ENCODE data around the gene C1QTNF2. TPM values are rescaled to one million over a fixed set of nuclear protein-coding genes. Genes with fewer than 3 reads are reported as not detected.
A peak's percentile ranks its signal among the peaks of the same experiment; 100 is the strongest.

Gene C1QTNF2
- total and polyA plus RNA-seq, 2 donors from 2014 or later = 1.4 to 2.8 TPM

- peak overlapping the region; percentile 61 to 72 (median 68) for H3K4me3 ChIP-seq (ENCODE audit: low read length in 3 of 3)
- peak overlapping the region; percentile 10 to 15 for H3K27ac ChIP-seq (ENCODE audit: low read depth in 2 of 2, low read length in 2 of 2)
- H3K9me3 ChIP-seq (ENCODE audit: control insufficient read depth in 2 of 3, insufficient read depth in 1 of 3, low read length in 3 of 3) = no peaks in the 10 kb centered on the region
- peak overlapping the region in 2 of 3 donors; percentile 34 to 41 for H3K9ac ChIP-seq (ENCODE audit: low read length in 3 of 3)
- H3K36me3 ChIP-seq (ENCODE audit: control insufficient read depth in 2 of 3, insufficient read depth in 3 of 3, low read length in 3 of 3) = no peaks in the 10 kb centered on the region
- no peaks in the 10 kb centered on the region for H3K27me3 ChIP-seq (ENCODE audit: control insufficient read depth, insufficient read depth, low read length)
- TF ChIP-seq CTCF (IDR thresholded peaks at IDR 0.05; ENCODE audit: borderline replicate concordance, extremely low read depth, insufficient read depth) = no peak
- FAIRE-seq (no peak), DNase-seq (peak in 2 of 5 donors; percentile 38 to 80)
- peaks cover 0 to 2% (median 0%) of the 10 kb centered on the region in 3 donors for H3K4me1 ChIP-seq (ENCODE audit: control insufficient read depth in 2 of 3, insufficient read depth in 2 of 3, low read depth in 1 of 3, low read length in 3 of 3)
- intact Hi-C loops (cut with DNase I) = no loop called here
Measured at GRCh38 chr5:160311491-160312133, 58.8 kb downstream of the C1QTNF2 start.

DNA sequence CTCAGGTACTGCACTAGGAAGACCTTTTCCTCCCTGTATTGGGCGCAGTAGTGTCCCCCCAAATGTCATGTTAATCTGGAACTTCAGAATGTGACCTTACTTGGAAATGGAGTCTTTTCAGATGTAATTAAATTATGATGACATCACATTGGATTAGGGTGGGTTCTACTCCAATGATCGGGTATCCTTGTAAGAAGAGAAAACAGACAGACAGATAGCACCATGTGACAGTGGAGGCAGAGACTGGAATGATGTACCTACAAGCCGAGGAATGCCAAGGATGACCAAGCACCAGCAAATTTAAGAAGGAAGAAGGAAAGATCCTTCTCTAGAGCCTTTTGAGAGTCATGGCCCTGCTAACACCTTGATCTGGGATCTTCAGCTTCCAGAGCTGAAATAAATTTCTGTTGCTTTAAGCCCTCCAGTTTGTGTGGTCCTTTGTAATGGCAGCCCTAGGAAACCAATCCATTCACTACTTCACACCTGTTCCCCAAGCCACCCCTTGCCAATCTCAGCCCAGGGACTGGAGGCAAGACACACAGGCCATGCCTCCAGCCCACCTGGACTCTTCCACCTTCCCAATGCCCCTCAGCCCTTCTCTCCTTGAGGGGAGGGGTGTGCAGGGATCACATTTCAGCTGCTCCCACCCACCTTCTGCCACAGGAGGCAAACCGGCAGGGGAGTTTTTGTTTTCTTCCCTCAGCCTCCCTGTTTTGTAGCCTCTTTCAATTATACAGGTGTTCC lies 59.7 kb downstream of the C1QTNF2 start:
- no peak for FAIRE-seq
- H3K9ac ChIP-seq (ENCODE audit: low read length in 3 of 3) = no peak overlapping the region
- peaks cover 0 to 2% (median 0%) of the 10 kb centered on the region in 3 donors for H3K4me1 ChIP-seq (ENCODE audit: control insufficient read depth in 2 of 3, insufficient read depth in 2 of 3, low read depth in 1 of 3, low read length in 3 of 3)
- peak in 1 of 5 donors; percentile 50 for DNase-seq
- intact Hi-C loops (cut with DNase I) = no loop called here
- H3K27me3 ChIP-seq (ENCODE audit: control insufficient read depth, insufficient read depth, low read length) = no peaks in the 10 kb centered on the region
- TF ChIP-seq CTCF (IDR thresholded peaks at IDR 0.05; ENCODE audit: borderline replicate concordance, extremely low read depth, insufficient read depth) = no peak
- H3K36me3 ChIP-seq (ENCODE audit: control insufficient read depth in 2 of 3, insufficient read depth in 3 of 3, low read length in 3 of 3) = no peaks in the 10 kb centered on the region
- H3K27ac ChIP-seq (ENCODE audit: low read depth in 2 of 2, low read length in 2 of 2) = no peak overlapping the region
- H3K9me3 ChIP-seq (ENCODE audit: control insufficient read depth in 2 of 3, insufficient read depth in 1 of 3, low read length in 3 of 3) = no peaks in the 10 kb centered on the region
- peak overlapping the region in 1 of 3 donors; percentile 61 for H3K4me3 ChIP-seq (ENCODE audit: low read length in 3 of 3)

DNA sequence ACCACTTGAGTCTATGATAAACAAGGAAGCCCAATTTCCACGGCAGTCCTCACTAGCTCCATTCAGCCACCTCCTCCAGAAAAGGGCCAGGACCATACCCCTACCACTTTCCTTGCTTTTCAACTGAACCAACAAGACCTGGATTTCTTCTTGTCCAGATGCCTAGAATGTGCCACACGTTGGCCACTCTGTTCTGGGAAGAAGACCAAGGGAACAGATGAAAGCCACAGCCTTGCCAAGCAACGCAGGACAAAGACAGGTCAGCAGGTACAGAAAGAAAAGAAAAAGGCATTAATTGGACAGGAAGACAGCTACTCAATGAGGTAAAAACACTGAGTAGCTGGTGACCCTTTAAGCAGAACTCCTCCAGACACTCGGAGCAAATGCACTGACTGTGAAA lies 60.3 kb downstream of the C1QTNF2 start:
- Histone ChIP-seq H3K9me3 (ENCODE audit: control insufficient read depth in 2 of 3, insufficient read depth in 1 of 3, low read length in 3 of 3) (no peaks in the 10 kb centered on the region), H3K4me3 (ENCODE audit: low read length in 3 of 3) (no peak overlapping the region), H3K27me3 (ENCODE audit: control insufficient read depth, insufficient read depth, low read length) (no peaks in the 10 kb centered on the region), H3K4me1 (ENCODE audit: control insufficient read depth in 2 of 3, insufficient read depth in 2 of 3, low read depth in 1 of 3, low read length in 3 of 3) (peaks cover 0 to 2% (median 0%) of the 10 kb centered on the region in 3 donors), H3K36me3 (ENCODE audit: control insufficient read depth in 2 of 3, insufficient read depth in 3 of 3, low read length in 3 of 3) (no peaks in the 10 kb centered on the region), H3K9ac (ENCODE audit: low read length in 3 of 3) (no peak overlapping the region), H3K27ac (ENCODE audit: low read depth in 2 of 2, low read length in 2 of 2) (no peak overlapping the region)
- FAIRE-seq (no peak), DNase-seq (no peak)
- no peak for TF ChIP-seq CTCF (IDR thresholded peaks at IDR 0.05; ENCODE audit: borderline replicate concordance, extremely low read depth, insufficient read depth)
- intact Hi-C loops (cut with DNase I) = no loop called here
